Skeletal muscle cell (primary cell): ENCODE results near the gene PSMA6.
"Not testable (repeated sequence)": the region's sequence is repeated elsewhere in the genome, so short reads cannot be mapped to it uniquely, and the experiment has no call there.

Experiments used
- DNase-seq: peaks from one replicate; pipeline ENCODE4 v3.0.0-alpha.2; 2010; ENCODE audit warnings: low read depth
- H3K4me3 ChIP-seq: 2 replicates; pipeline ENCODE4 v1.5.1; 2011; ENCODE audit warnings: low read depth, mild to moderate bottlenecking, control low read depth, low read length, moderate library complexity

PSMA6 gene

GRCh38 chr14:35304812-35305462, 12.8 kb downstream of the PSMA6 start:
- H3K4me3 ChIP-seq, result no peak overlapping the region
- DNase-seq, result no peak

GRCh38 chr14:35305633-35306032, 13.5 kb downstream of the PSMA6 start:
- no peak for DNase-seq
- no peak overlapping the region for H3K4me3 ChIP-seq

- no peak for DNase-seq
- H3K4me3 ChIP-seq, result no peak overlapping the region
Measured at GRCh38 chr14:35306114-35306513, 13.9 kb downstream of the PSMA6 start.

DNA sequence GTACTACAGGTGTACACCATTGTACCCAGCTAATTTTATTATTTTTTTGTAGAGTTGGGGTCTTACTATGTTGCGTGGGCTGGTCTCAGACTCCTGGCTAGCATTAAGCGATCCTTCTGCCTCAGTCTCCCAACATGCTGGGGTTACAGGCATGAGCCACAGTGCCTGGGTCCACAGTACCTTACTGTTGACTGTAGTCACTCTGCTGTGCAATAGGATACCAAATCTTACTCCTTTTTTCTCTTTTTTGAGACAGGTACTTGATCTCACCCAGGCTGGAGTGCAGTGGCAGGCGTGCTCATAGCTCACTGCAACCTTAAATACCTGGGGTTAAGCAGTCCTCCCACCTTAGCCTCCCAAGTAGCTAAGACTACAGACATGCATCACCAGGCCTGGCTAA, 25.6 kb downstream of the PSMA6 start:
- no peak for DNase-seq
- H3K4me3 ChIP-seq, result no peak overlapping the region

DNA sequence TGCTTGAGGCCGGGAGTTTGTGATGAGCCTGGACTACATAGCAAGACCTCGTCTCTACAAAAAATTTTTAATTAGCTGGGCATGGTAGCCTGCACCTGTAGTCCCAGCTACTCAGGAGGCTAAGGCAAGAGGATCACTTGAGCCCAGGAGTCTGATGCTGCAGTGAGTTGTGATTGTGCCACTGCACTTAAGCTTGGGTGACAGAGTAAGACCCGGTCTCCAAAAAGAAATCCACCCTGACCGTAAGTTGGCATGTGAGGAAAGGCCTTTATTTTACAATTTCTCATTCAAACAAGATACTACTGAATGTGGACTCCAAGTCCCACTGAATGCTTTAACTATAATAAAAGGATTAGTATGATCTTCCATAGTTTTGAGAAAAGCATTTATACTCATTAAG, 27.3 kb downstream of the PSMA6 start:
- no peak overlapping the region for H3K4me3 ChIP-seq
- no peak for DNase-seq

- DNase-seq, result no peak
- H3K4me3 ChIP-seq, result no peak overlapping the region
Measured at GRCh38 chr14:35320472-35320871, 28.3 kb downstream of the PSMA6 start.

DNA sequence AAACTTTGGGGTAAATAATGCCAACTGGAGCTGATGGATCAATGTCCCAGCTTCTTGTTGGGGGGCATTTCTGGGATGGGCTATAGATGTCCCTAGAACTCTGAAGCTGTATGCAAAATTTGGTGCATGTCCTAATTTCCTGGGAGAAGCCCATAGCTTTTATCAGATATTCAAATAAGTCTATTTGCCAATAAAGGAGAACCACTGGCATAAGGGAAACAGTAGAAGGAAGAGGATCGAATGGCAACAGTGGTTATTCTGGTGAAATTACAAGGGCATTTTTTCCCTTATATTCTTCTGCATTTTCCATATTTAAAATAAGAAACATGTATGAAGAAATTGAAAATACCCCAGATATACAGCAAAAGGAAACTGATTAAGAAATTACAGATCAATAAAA, 34.2 kb downstream of the PSMA6 start:
- DNase-seq, result no peak
- H3K4me3 ChIP-seq, result no peak overlapping the region

DNA sequence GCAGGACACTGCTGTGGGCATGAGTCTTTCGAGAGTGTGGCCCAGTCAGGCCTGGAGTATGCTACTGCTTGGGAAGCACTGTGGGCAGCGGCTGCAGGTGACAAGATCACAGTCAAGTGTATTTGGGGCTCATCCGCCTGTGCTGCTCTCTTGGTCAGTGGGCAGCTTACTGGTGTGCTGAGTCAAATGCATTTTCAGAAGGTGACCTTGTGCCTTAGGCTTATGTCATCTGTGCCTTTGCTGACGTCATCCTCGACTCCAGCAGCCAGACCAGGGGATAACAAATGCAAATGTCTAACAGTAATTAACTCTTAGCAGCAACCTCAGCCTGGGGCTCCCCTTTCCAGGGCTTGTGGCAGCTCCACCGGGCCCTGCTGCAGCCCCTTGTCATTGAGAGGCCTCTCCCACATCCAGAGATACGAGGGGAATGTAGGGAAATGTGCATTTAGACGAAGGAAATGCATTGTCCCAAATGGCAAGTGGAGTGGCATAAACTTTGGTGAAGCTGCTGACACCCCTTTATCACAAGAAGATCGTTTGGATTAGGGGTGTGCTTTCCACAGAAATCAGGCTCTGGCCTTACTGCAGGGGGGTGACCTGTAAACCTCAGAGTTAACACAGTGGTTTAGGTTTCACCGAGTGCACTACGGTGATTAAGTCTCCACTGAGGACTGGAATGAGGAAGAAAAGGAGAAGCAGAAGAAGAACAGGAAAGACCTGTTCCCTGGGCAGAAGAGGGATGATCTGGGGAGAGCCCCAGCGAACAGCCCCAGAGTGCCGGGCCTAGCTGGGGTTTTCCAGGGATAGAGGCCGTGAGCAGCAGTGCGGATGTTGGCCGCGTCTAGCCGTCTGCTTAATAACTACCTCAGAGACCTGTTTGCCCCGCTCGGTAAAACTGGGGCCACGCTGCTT, 39.7 kb downstream of the PSMA6 start:
- peak; percentile 39 for DNase-seq
- H3K4me3 ChIP-seq, result no peak overlapping the region

- DNase-seq, result no peak
- H3K4me3 ChIP-seq, result no peak overlapping the region
Measured at GRCh38 chr14:35332517-35333263, 40.5 kb downstream of the PSMA6 start.

GRCh38 chr14:35333264-35333730, 41.1 kb downstream of the PSMA6 start:
- H3K4me3 ChIP-seq, result no peak overlapping the region
- no peak for DNase-seq

DNA sequence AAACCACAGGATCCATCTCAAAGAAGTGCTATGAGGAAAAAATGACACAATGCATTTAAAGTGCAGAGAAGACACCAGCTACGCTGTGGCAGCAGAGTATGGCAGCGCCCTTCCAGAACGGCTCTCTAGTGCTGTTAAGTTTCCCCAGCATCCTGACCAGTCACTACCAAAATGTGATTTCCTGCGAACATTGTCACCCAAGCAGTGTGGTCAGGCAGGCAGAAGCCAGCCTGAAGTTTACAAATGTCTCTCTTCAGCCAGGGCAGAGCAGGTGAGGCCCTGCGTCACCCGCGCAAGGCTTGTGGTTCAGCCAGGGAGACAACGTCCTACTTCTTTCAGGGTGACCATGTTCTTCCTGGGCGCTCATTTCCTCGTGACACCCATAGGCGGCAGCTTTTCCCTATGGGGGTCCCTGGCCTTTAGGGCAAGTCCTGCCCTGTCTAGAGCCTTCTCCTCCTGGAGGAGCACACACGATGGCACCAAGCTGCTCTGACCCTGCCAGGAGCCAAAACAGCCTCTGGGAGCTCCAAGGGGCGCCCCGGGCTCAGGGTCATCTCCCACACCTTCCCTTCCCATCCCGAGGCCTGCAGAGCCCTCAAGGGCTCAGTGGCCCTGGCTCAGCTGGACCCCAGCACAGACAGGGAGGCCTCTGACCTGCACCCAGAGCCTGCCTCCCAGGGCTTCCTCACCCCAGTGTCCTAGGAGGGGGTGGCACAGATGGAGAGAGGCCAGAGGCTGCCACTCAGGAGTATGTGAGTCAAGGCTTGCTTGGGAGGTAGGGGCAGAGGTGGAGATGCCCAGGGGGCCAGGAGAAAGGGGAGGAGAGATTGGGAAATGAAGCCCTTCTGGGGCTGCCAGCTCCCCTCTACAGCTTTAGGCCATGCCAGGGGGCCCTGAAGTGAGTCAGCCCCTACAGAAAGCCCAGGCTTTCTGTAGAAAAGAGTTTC, 41.9 kb downstream of the PSMA6 start:
- no peak for DNase-seq
- no peak overlapping the region for H3K4me3 ChIP-seq

DNA sequence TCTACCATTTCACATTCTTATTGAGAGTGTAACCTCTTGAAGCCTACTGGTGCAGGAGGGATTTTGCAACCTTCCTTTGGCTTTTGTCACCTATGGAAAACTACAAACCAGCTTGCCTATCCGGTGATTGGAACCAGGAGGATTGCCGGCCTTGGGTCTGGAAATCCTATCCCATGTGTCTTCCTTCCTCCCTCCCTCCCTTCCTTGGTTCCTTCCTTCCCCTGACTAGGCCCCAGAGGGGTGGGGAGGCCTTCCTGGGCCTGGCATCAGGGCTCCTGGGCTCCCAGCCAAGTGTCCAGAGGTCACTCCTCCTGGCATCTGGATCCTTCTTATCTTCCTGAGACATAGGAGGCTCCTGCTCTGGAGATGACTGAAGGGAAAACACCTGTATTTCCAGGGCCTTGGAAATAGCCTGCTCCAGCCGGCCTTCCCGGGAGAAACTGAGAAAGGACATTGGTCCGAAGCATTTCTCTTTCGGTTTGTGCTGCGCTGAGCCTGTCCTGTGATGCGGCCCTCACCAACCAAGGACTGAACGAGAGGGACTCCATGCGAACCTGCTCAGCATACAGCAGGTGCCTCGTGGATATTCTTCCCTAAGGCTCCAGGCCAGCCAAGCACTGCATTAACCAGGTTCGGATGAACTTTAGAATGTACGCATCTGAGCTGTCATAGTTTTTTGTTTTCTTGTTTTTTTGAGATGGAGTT, 43.4 kb downstream of the PSMA6 start:
- no peak overlapping the region for H3K4me3 ChIP-seq

GRCh38 chr14:35336171-35336493, 44.0 kb downstream of the PSMA6 start:
- not testable (repeated sequence) for DNase-seq, H3K4me3 ChIP-seq

More for the DNA sequence above, 43.4 kb downstream of the PSMA6 start:
- DNase-seq, result no peak

- DNase-seq, result peak; percentile 76
- no peak overlapping the region for H3K4me3 ChIP-seq
Measured at GRCh38 chr14:35336494-35337268, 44.5 kb downstream of the PSMA6 start.

- no peak overlapping the region for H3K4me3 ChIP-seq
- no peak for DNase-seq
Measured at GRCh38 chr14:35337269-35338255, 45.4 kb downstream of the PSMA6 start.

GRCh38 chr14:35338731-35339405, 46.7 kb downstream of the PSMA6 start:
- DNase-seq, result no peak

More at GRCh38 chr14:35338731-35339405, 46.7 kb downstream of the PSMA6 start:
- no peak overlapping the region for H3K4me3 ChIP-seq
